Stimulated activated CD4-positive, alpha-beta T cell treated with anti-CD3 and anti-CD28 coated beads, Interleukin-4, amount 100 ng/mL, for 48 hours (primary cell): ENCODE results near the gene STARD7.

Experiments
- DNase-seq, 2 donors: peaks; one replicate each; pipeline ENCODE4 v3.0.0-alpha.2; 2020; ENCODE audit warnings: low read depth in 2 of 2

STARD7 gene

DNA sequence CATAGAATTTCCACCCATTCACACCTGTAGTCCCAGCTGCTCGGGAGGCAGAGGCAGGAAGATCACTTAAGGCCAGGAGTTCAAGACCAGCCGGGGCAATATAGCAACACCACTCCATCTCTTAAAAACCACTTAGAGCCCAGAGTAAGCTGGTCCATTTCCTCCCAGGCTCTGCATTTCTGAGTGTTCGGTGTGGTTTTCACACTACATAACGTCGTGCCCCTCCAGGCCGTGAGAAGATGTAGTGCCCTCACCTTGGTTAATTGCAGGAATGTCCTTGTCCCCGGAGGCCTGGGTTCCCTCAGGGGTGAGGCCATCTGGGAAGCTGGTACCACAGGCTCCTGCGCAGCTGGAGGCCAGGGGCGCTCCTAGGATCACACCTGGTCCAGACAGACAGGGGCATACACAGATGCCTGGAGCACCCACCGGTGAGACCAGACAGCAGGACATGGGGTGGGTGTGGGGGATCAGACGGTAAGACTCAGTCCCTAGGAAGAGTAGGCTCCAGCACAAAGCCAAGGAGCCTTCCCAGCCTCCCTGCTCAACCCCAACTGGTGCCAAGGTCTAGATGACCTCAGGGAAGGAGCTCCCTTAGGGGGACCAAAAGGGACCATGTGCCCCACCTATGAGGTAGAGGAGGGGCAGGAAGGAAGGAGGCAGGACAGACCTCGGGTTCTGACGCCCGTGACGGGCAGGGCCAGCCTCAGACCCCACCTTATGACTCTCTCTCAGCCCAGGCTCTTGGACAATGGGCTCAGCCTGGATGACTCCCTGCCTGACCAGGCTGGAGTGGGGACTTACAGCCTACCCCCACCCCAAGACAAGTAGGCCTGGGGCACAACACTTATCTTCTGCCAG is 71.1 kb downstream of the STARD7 start:
- DNase-seq: no peak

DNA sequence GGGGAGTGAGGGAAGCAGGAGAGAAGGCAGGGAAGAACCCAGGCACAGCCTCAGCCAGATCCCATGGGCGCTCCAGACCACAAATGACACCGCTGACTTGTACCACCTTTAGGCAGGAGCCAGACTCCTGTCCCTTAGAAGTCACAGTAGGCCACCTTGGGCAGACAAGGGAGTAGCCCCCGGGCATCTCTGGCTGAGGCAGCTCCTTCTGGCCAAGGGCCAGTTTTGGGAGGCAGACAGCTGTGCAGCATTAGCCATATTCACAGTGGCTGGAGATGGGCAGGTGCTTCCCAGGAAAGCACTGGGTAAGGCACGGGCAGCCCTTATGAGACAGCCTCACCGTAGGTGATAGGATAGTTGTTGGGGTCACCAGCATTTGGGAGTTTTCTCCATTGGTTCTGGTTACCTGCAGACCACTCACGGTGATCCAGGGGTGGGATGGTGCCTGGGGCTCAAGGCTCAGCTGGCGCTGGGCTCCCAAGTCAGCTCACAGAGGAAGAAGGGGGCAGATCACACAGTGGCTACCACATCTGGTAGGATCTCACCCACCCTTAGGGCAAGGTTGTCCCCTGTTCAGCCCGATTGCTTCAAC is 72.4 kb downstream of the STARD7 start:
- DNase-seq: no peak

- no peak for DNase-seq
Measured at GRCh38 chr2:96135621-96136020, 73.0 kb downstream of the STARD7 start.

- no peak for DNase-seq
Measured at GRCh38 chr2:96135171-96135570, 73.5 kb downstream of the STARD7 start.
